Mesenchymal stem cell (in vitro differentiated cells and primary cell): Measurements from ENCODE around the gene BRCA2. TPM values are rescaled to one million over a fixed set of nuclear protein-coding genes. Genes with fewer than 3 reads are reported as not detected.
A peak's percentile ranks its signal among the peaks of the same experiment; 100 is the strongest.

Source experiments
- DNase-seq: peaks from one replicate; pipeline ENCODE4 v3.0.0-alpha.2; 2013
- H2AFZ ChIP-seq: one replicate; pipeline ENCODE4 v1.6.1; 2013; ENCODE audit warnings: low read depth, mild to moderate bottlenecking, control low read depth, inconsistent platforms, low read length, moderate library complexity
- H2AK5ac ChIP-seq: 2 replicates; pipeline ENCODE4 v1.6.1; 2013; ENCODE audit warnings: low read length, moderate library complexity, mild to moderate bottlenecking, inconsistent platforms; ENCODE audit not compliant: severe bottlenecking
- H2BK120ac ChIP-seq: one replicate; pipeline ENCODE4 v1.6.1; 2013; ENCODE audit warnings: low read depth, mild to moderate bottlenecking, inconsistent platforms, low read length, moderate library complexity
- H2BK12ac ChIP-seq, 2 experiments: one replicate each; pipeline ENCODE4 v1.6.1; 2013; ENCODE audit warnings: inconsistent platforms in 2 of 2, low read length in 2 of 2, mild to moderate bottlenecking in 2 of 2, moderate library complexity in 2 of 2, control low read depth in 1 of 2
- H2BK15ac ChIP-seq: one replicate; pipeline ENCODE4 v1.6.1; 2013; ENCODE audit warnings: mild to moderate bottlenecking, low read depth, inconsistent platforms; ENCODE audit not compliant: poor library complexity, severe bottlenecking
- H2BK5ac ChIP-seq: 2 replicates; pipeline ENCODE4 v1.6.1; 2013; ENCODE audit warnings: low read depth, mild to moderate bottlenecking, low read length, control low read depth, inconsistent platforms; ENCODE audit not compliant: poor library complexity, severe bottlenecking
- H3K14ac ChIP-seq, 2 experiments: one replicate each; pipeline ENCODE4 v1.6.1; 2013; ENCODE audit warnings: inconsistent platforms in 2 of 2, low read length in 2 of 2, control low read depth in 1 of 2, mild to moderate bottlenecking in 1 of 2, moderate library complexity in 1 of 2
- H3K18ac ChIP-seq, 2 experiments: one replicate each; pipeline ENCODE4 v1.6.1; 2013; ENCODE audit warnings: inconsistent platforms in 2 of 2, low read length in 2 of 2, control low read depth in 1 of 2, low read depth in 1 of 2, mild to moderate bottlenecking in 1 of 2
- H3K23ac ChIP-seq, 2 experiments: one replicate each; pipeline ENCODE4 v1.6.1; 2013; ENCODE audit warnings: inconsistent platforms in 2 of 2, low read length in 2 of 2, mild to moderate bottlenecking in 2 of 2, moderate library complexity in 2 of 2, control low read depth in 1 of 2
- H3K27ac ChIP-seq: 2 replicates; pipeline ENCODE4 v1.5.1; 2013; ENCODE audit warnings: mild to moderate bottlenecking, moderate library complexity, low read length, control low read depth, inconsistent platforms; ENCODE audit not compliant: poor library complexity, severe bottlenecking
- H3K27me3 ChIP-seq, 2 experiments: 2 replicates each; pipeline versions ENCODE4 v1.6.1 to v1.7.0; 2013; ENCODE audit warnings: low read length in 2 of 2, mild to moderate bottlenecking in 2 of 2, moderate library complexity in 2 of 2, control low read depth in 1 of 2, inconsistent platforms in 1 of 2; ENCODE audit not compliant: control insufficient read depth in 1 of 2, insufficient read depth in 1 of 2
- H3K36me3 ChIP-seq, 2 experiments: 2 replicates each; pipeline versions ENCODE4 v1.6.1 to v1.7.0; 2013; ENCODE audit warnings: low read length in 2 of 2, control low read depth in 1 of 2, inconsistent platforms in 1 of 2, low read depth in 1 of 2, mild to moderate bottlenecking in 1 of 2; ENCODE audit not compliant: insufficient read depth in 2 of 2, control insufficient read depth in 1 of 2
- H3K4ac ChIP-seq, 2 experiments: one replicate each; pipeline ENCODE4 v1.6.1; 2013; ENCODE audit warnings: inconsistent platforms in 2 of 2, low read length in 2 of 2, mild to moderate bottlenecking in 2 of 2, moderate library complexity in 2 of 2, control low read depth in 1 of 2, low read depth in 1 of 2
- H3K4me1 ChIP-seq: 2 replicates; pipeline ENCODE4 v1.6.1; 2013; ENCODE audit warnings: low read depth, low read length, control low read depth; ENCODE audit not compliant: control insufficient read depth, insufficient read depth
- H3K4me2 ChIP-seq: 2 replicates; pipeline ENCODE4 v1.6.1; 2013; ENCODE audit warnings: low read length, mild to moderate bottlenecking, inconsistent platforms; ENCODE audit not compliant: poor library complexity, severe bottlenecking
- H3K4me3 ChIP-seq, 2 experiments: 2 replicates each; pipeline versions ENCODE4 v1.5.1 to v1.7.0; 2013; ENCODE audit warnings: low read length in 2 of 2, mild to moderate bottlenecking in 2 of 2, control low read depth in 1 of 2, low read depth in 1 of 2; ENCODE audit not compliant: insufficient read depth in 1 of 2
- H3K79me1 ChIP-seq: replicated peaks from 2 replicates; pipeline ENCODE4 v1.6.1; 2013; ENCODE audit warnings: mild to moderate bottlenecking, control low read depth, low read length, inconsistent platforms; ENCODE audit not compliant: poor library complexity, severe bottlenecking
- H3K9ac ChIP-seq: 2 replicates; pipeline ENCODE4 v1.7.0; 2013; ENCODE audit warnings: mild to moderate bottlenecking, low read length, moderate library complexity
- H3K9me3 ChIP-seq: 2 replicates; pipeline ENCODE4 v1.7.0; 2013; ENCODE audit warnings: mild to moderate bottlenecking, low read length; ENCODE audit not compliant: control insufficient read depth
- H4K8ac ChIP-seq: one replicate; pipeline ENCODE4 v1.6.1; 2013; ENCODE audit warnings: inconsistent platforms, mild to moderate bottlenecking, low read length, moderate library complexity
- H4K91ac ChIP-seq: one replicate; pipeline ENCODE4 v1.6.1; 2013; ENCODE audit warnings: mild to moderate bottlenecking, low read length, inconsistent platforms
- WGBS: methylation state at CpG from one replicate; pipeline ENCODE4 v1.1.7; 2013; ENCODE audit warnings: mixed read lengths; 5-methylcytosine and 5-hydroxymethylcytosine counted together
- small RNA-seq: library from polyadenylated mRNA; stranded (forward); fragments of <200 nt; extraction: miRNeasy Mini kit (QIAGEN cat#:217004); gene quantifications from one replicate; pipeline ENCODE3, GENCODE V24; 2013; ENCODE audit warnings: low read depth

The BRCA2 gene

DNA sequence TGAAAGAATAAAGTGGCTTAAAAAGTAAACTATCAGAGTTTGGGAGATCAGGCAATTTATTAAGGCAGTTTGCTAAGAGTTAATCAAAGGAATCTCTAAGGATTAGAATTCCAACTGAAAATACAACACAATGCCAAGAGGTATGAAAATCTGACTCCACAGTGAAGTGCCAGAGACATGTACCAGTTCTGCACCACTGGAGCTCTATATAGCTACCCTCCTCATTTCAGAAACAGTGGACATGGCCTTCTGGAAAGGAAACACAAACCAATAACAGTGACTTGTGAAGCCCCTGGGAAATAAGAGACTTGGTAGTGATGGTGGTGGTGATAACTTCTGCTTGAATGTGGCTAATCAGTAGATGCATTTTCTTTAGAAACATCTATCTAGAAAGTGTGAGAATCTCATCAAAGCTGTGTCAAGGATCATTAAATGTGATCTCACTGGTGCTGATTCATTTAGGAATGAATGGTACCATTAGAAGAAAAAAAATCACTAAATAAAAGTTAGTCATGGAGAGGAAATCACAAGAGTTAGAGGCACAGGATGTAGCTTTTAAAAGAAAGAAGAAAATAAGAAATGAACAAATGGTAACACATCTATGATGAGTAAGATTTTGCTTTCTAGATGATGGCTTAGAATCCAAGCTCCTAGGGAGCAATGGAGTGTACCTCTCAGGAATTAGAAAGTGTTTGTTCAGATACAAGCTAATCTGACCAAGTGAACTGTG lies 132.8 kb downstream of the BRCA2 start:
- H3K14ac ChIP-seq = no peak overlapping the region
- H2BK120ac ChIP-seq = no peak overlapping the region
- no peaks in the 10 kb centered on the region for H3K27me3 ChIP-seq
- no peak overlapping the region for H3K4ac ChIP-seq
- no peak overlapping the region for H2BK15ac ChIP-seq
- no peak for DNase-seq
- H3K4me2 ChIP-seq = no peak overlapping the region
- H3K36me3 ChIP-seq = peaks cover 9 to 57% of the 10 kb centered on the region in 2 experiments
- H2BK12ac ChIP-seq = no peak overlapping the region
- no peaks in the 10 kb centered on the region for H3K79me1 ChIP-seq
- H2BK5ac ChIP-seq = no peak overlapping the region
- no peak overlapping the region for H2AK5ac ChIP-seq
- no peaks in the 10 kb centered on the region for H3K4me1 ChIP-seq
- H3K23ac ChIP-seq = no peak overlapping the region
- no peak overlapping the region for H4K8ac ChIP-seq
- no peak overlapping the region for H3K18ac ChIP-seq
- H3K27ac ChIP-seq = peak overlapping the region; percentile 3
- H3K9ac ChIP-seq = no peak overlapping the region
- H3K4me3 ChIP-seq = no peak overlapping the region
- H3K9me3 ChIP-seq = peaks cover 3% of the 10 kb centered on the region
- H4K91ac ChIP-seq = no peak overlapping the region
- H2AFZ ChIP-seq = no peak overlapping the region

DNA sequence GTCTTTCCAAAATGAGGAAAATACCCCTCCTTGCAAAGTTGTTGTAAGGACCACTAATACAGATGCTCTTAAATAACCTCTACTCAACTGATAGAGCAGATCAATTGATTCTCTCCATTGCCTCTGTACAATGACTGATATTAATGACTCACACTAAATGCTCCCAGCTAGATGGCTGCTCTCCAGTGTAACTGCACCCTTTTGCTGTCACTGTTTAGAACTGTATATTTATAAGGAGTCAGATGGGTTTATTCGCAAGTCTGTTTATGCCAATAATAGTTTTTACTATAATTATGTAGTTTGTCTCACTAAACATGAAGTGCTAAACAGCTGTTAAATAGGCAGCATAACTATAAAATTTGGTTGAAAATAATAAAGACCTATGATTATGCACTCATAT lies 133.7 kb downstream of the BRCA2 start:
- no peaks in the 10 kb centered on the region for H3K27me3 ChIP-seq
- H3K4me3 ChIP-seq = no peak overlapping the region
- peaks cover 4% of the 10 kb centered on the region for H3K79me1 ChIP-seq
- no peak overlapping the region for H3K4ac ChIP-seq
- H3K9ac ChIP-seq = no peak overlapping the region
- peaks cover 3% of the 10 kb centered on the region for H3K9me3 ChIP-seq
- H3K4me2 ChIP-seq = no peak overlapping the region
- no peaks in the 10 kb centered on the region for H3K4me1 ChIP-seq
- H2AFZ ChIP-seq = no peak overlapping the region
- H2BK15ac ChIP-seq = no peak overlapping the region
- no peak overlapping the region for H2BK5ac ChIP-seq
- H2BK12ac ChIP-seq = no peak overlapping the region
- no peak overlapping the region for H4K8ac ChIP-seq
- no peak overlapping the region for H4K91ac ChIP-seq
- H2AK5ac ChIP-seq = no peak overlapping the region
- H3K23ac ChIP-seq = no peak overlapping the region
- no peak for DNase-seq
- WGBS = no CpG with 5 or more reads among the region's 1 CpG
- peaks cover 11 to 55% of the 10 kb centered on the region in 2 experiments for H3K36me3 ChIP-seq
- no peak overlapping the region for H3K14ac ChIP-seq
- H2BK120ac ChIP-seq = no peak overlapping the region
- H3K18ac ChIP-seq = no peak overlapping the region
- no peak overlapping the region for H3K27ac ChIP-seq

Small RNA genes lying within 50 kb of the gene (small RNA-seq; reads per million reads assigned to genes)
- not detected for gene RF00190
